CD4-positive, alpha-beta T cell treated with Interleukin-10 for 1 hour (primary cell): ENCODE data around the gene FOXI1.

Experiments
- DNase-seq: peaks from one replicate; pipeline ENCODE4 v3.0.0-alpha.2; 2020

Gene FOXI1

DNA sequence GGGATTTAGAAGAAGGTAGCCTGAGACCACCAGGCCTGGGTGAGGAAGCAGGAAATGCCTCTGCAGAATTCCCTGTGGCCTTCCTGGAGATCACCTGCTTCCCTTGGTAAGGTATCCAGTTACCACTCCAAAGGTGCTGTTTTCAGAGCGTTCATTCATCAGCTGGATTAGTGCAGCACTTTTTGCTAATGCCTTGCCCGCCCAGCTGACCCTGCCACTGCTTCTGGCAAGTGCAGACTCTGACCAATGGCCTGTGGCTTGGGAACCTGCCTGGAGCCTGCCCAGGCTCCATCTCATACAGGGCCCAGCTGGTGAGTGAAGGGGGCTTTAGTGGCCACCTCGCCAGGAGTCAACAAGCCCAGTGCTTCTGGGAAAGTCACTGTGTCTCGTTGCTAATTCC, 48.6 kb downstream of the FOXI1 start:
- DNase-seq: no peak

DNA sequence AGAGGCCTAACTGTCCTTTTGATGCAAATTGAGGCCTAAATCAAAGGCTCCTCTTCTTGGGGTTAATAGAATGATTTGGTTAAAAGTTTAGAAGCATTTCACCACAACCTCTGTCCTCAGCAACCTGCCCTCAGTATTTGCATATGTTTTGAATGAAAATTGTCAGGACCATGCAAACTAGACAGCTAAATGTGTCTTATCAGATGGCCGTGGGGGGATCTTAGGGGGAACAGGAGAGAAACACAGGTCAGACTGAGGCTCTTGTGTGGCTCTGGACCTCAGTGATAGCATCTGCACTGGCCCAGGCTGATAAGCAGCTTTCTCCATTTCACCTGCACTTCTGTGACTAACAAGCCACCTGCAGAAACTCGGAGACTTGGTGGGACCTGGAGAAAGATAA, 49.0 kb downstream of the FOXI1 start:
- no peak for DNase-seq

DNA sequence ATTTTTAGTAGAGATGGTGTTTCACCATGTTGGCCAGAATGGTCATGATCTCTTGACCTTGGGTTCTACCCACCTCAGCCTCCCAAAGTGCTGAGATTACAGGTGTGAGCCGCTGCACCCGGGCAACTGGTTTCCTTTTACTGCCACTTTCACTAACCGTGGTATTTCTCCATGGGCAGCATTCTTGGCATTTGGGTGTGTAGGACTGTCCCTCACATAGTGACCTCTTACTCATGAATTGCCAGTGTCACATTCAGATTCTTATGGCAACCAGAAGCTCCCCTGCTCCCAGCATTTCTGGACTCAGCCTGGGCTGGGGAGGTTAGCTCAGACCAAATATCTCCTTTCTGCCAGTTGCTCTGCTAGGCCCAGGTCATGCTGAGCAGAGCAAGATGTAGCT, 50.1 kb downstream of the FOXI1 start:
- DNase-seq: no peak

GRCh38 chr5:170159101-170159698, 53.5 kb downstream of the FOXI1 start:
- no peak for DNase-seq
